ENCODE measurements around the gene ZNF689. TPM values are rescaled to one million over a fixed set of nuclear protein-coding genes. Genes with fewer than 3 reads are reported as not detected.

ZNF689 gene
- total RNA-seq, 1 donor from 2014 or later, result 14.6 TPM

GRCh38 chr16:30652005-30652296 lies 41.8 kb upstream of the ZNF689 start:
- Mint-ChIP-seq H3K4me1 (ENCODE audit: low read depth, unreplicated experiment) (peaks cover 10% of the 10 kb centered on the region), H3K36me3 (ENCODE audit: unreplicated experiment) (no peaks in the 10 kb centered on the region), H3K27me3 (ENCODE audit: unreplicated experiment) (peaks cover 10% of the 10 kb centered on the region), H3K9me3 (ENCODE audit: unreplicated experiment) (peaks cover 12% of the 10 kb centered on the region), H3K27ac (ENCODE audit: unreplicated experiment) (peak overlapping the region; percentile 85), H3K4me3 (ENCODE audit: unreplicated experiment) (peak overlapping the region; percentile 94)
- no peak for DNase-seq
- no peak for TF ChIP-seq CTCF (IDR thresholded peaks at IDR 0.05; ENCODE audit: partially characterized antibody, unreplicated experiment)

GRCh38 chr16:30651124-30652004 lies 41.2 kb upstream of the ZNF689 start:
- Mint-ChIP-seq H3K4me1 (ENCODE audit: low read depth, unreplicated experiment) (peaks cover 10% of the 10 kb centered on the region), H3K9me3 (ENCODE audit: unreplicated experiment) (peaks cover 12% of the 10 kb centered on the region), H3K4me3 (ENCODE audit: unreplicated experiment) (peak overlapping the region; percentile 98), H3K27ac (ENCODE audit: unreplicated experiment) (peak overlapping the region; percentile 99), H3K27me3 (ENCODE audit: unreplicated experiment) (peaks cover 9% of the 10 kb centered on the region), H3K36me3 (ENCODE audit: unreplicated experiment) (no peaks in the 10 kb centered on the region)
- DNase-seq, result peak; percentile 78
- peak; percentile 65 for TF ChIP-seq CTCF (IDR thresholded peaks at IDR 0.05; ENCODE audit: partially characterized antibody, unreplicated experiment)

- Mint-ChIP-seq H3K4me1 (ENCODE audit: low read depth, unreplicated experiment) (peaks cover 10% of the 10 kb centered on the region), H3K36me3 (ENCODE audit: unreplicated experiment) (no peaks in the 10 kb centered on the region), H3K27me3 (ENCODE audit: unreplicated experiment) (peaks cover 9% of the 10 kb centered on the region), H3K4me3 (ENCODE audit: unreplicated experiment) (peak within 1 kb of the TSS; percentile 98), H3K27ac (ENCODE audit: unreplicated experiment) (peak within 1 kb of the TSS; percentile 99), H3K9me3 (ENCODE audit: unreplicated experiment) (peaks cover 9% of the 10 kb centered on the region)
- DNase-seq, result peak; percentile 100
- peak; percentile 58 for TF ChIP-seq CTCF (IDR thresholded peaks at IDR 0.05; ENCODE audit: partially characterized antibody, unreplicated experiment)
Observed at GRCh38 chr16:30650369-30651123, 40.4 kb upstream of the ZNF689 start, which contains the start of gene PRR14. PRR14 (plus strand) TSS chr16:30650960; CDS start chr16:30651646, 686 bp downstream.

- DNase-seq, result no peak
- TF ChIP-seq CTCF (IDR thresholded peaks at IDR 0.05; ENCODE audit: partially characterized antibody, unreplicated experiment), result no peak
- Mint-ChIP-seq H3K27me3 (ENCODE audit: unreplicated experiment) (peaks cover 9% of the 10 kb centered on the region), H3K4me3 (ENCODE audit: unreplicated experiment) (peak overlapping the region; percentile 98), H3K27ac (ENCODE audit: unreplicated experiment) (peak overlapping the region; percentile 99), H3K36me3 (ENCODE audit: unreplicated experiment) (no peaks in the 10 kb centered on the region), H3K9me3 (ENCODE audit: unreplicated experiment) (peaks cover 9% of the 10 kb centered on the region), H3K4me1 (ENCODE audit: low read depth, unreplicated experiment) (peaks cover 10% of the 10 kb centered on the region)
Observed at GRCh38 chr16:30649725-30650368, 39.7 kb upstream of the ZNF689 start.
